ENCODE measurements around the gene INPP5K.
"Not testable (repeated sequence)": the region's sequence is repeated elsewhere in the genome, so short reads cannot be mapped to it uniquely, and the experiment has no call there.

Gene INPP5K

GRCh38 chr17:1511756-1512321, 4.6 kb downstream of the INPP5K start:
- DNase-seq = no peak
- intact Hi-C loops (cut with DNase I) = loop anchor here (10.0 kb wide), 1 partner anchor 247 kb away; no protein-coding TSS in a partner anchor

GRCh38 chr17:1511290-1511689, 5.1 kb downstream of the INPP5K start:
- intact Hi-C loops (cut with DNase I) = loop anchor here (10.0 kb wide), 1 partner anchor 246 kb away; no protein-coding TSS in a partner anchor

DNA sequence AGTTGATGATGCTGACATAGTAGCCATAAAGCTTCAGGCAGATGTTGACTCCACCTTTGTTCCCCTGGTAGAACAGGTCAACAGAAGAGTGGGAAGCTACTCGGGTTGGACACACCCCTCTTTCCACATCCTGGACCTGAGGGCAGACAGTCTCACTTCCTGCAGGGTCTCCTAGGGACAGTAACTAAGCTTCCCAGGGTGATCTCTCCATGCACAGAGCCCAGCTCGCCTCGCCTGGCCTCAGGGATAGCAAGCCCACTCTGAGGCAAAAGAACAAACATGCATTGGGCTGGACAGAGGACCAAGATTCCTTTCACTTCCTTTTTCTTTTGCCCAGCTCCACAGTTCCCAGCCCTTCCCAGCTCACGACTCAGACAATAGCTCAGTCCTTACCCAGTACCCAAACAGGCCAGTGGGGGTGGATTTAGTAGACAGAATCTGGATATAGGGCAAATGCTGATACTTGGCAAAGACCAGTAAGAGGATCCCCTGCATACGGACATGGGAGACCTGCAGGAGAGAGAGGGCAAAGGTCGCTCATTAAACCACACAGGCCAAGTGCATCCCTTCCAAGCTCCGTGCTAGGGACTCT, 7.0 kb downstream of the INPP5K start:
- no peak for DNase-seq
- intact Hi-C loops (cut with DNase I) = no loop called here

More at GRCh38 chr17:1511290-1511689, 5.1 kb downstream of the INPP5K start:
- no peak for DNase-seq

- intact Hi-C loops (cut with DNase I); DNase-seq: not testable (repeated sequence)
Observed at GRCh38 chr17:1508709-1509108, 7.7 kb downstream of the INPP5K start.

- no peak for DNase-seq
- intact Hi-C loops (cut with DNase I) = no loop called here
Observed at GRCh38 chr17:1506649-1507267, 9.7 kb downstream of the INPP5K start.

DNA sequence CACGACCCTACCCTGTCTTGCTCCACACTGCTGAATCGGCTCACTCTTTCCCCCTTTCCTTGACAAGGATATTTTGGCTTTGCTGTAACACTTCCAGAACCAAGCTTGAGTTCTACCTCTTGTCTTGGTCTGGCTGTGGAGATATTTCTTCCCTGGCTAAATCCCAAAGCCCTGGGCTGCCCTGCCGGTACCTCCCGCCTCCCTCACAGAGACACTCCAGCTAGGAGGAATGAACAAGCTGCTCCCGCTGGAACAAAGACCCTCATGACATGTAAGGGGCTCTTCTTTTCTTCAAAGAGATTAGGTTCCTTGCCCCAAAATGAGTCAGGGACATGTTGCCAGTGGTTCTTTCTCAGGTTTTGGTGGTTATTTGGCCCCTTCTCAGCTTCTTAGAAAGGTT, 10.8 kb downstream of the INPP5K start:
- DNase-seq = no peak
- intact Hi-C loops (cut with DNase I) = no loop called here

GRCh38 chr17:1504866-1505265, 11.5 kb downstream of the INPP5K start:
- intact Hi-C loops (cut with DNase I) = no loop called here
- DNase-seq = no peak

- peak in 1 of 10 donors; percentile 46 for DNase-seq
- intact Hi-C loops (cut with DNase I) = no loop called here
Observed at GRCh38 chr17:1503699-1504098, 12.7 kb downstream of the INPP5K start.

GRCh38 chr17:1498869-1499268, 17.5 kb downstream of the INPP5K start:
- intact Hi-C loops (cut with DNase I) = no loop called here
- DNase-seq = no peak

- intact Hi-C loops (cut with DNase I) = no loop called here
- no peak for DNase-seq
Observed at GRCh38 chr17:1498233-1498632, 18.2 kb downstream of the INPP5K start.

GRCh38 chr17:1497831-1498230, 18.6 kb downstream of the INPP5K start:
- intact Hi-C loops (cut with DNase I) = no loop called here
- DNase-seq = no peak

DNA sequence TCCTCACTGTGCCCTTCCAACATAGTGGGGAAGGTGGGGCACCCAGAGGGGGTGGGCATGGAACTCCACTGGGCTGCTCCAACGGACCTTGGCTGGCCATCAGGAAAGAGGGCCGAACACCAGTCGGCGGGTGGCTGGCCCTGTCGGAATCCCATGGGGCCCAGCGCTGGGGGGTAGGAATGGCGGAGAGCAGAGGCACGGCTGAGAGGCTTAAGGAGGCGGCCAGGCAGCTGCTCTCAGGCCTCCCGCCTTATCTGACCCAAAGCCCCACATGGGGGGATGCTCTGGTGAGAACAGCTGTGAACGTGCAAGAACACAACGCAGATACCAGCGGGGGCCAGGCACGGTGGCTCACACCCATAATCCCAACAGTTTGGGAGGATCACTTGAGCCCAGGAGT, 19.5 kb downstream of the INPP5K start:
- no peak for DNase-seq
- intact Hi-C loops (cut with DNase I) = no loop called here

GRCh38 chr17:1495265-1495989, 21.0 kb downstream of the INPP5K start:
- intact Hi-C loops (cut with DNase I) = no loop called here

DNA sequence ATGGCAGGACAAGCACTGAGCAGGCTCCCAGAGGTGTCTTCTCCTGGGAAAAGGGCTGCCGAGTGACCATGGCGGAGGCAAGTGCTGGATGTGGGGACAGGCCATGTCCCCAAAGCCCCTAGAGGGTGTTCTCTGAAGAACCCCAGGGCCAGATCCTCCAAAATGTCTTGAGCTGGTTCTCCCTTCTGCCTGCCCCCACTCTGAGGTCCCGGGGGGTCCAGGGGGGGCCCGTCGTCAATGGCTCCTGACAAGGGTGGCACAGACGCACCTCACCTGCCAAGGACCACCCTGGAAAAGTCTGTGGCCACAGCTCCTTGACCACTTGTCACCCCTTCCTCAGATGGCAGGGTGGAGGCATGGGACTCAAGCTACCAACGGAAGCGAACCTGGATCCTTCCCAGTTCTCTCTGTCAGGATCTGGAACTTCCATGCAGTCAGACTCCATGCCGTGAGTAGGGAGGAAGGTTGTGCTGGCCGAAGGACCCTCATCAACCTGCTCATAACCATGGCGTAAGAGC, 21.6 kb downstream of the INPP5K start:
- DNase-seq = no peak
- intact Hi-C loops (cut with DNase I) = loop anchor here (5.0 kb wide), 1 partner anchor 37 kb away; the partner anchor contains the start of gene CRK

More at GRCh38 chr17:1495265-1495989, 21.0 kb downstream of the INPP5K start:
- DNase-seq = no peak

DNA sequence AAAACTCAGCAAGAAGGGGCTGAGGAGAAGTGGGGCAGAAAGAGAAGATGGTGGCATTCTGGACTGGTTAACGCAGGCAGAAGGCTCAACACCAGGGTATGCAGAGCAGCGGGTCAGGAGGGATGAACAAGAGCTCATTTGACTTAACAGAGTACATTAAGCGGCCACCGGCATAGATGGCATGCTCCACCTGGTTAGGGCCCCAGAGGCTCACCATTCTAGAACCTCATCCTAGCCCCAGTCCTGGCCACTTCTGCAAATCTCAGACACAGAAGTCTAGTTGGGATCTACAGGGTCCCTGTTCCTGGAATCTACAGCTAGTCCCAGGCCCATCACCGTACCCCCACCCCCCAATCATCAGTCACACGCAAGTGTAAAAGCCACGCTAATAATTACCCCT, 22.2 kb downstream of the INPP5K start:
- DNase-seq = no peak
- intact Hi-C loops (cut with DNase I) = loop anchor here (5.0 kb wide), 1 partner anchor 37 kb away; the partner anchor contains the start of gene CRK

DNA sequence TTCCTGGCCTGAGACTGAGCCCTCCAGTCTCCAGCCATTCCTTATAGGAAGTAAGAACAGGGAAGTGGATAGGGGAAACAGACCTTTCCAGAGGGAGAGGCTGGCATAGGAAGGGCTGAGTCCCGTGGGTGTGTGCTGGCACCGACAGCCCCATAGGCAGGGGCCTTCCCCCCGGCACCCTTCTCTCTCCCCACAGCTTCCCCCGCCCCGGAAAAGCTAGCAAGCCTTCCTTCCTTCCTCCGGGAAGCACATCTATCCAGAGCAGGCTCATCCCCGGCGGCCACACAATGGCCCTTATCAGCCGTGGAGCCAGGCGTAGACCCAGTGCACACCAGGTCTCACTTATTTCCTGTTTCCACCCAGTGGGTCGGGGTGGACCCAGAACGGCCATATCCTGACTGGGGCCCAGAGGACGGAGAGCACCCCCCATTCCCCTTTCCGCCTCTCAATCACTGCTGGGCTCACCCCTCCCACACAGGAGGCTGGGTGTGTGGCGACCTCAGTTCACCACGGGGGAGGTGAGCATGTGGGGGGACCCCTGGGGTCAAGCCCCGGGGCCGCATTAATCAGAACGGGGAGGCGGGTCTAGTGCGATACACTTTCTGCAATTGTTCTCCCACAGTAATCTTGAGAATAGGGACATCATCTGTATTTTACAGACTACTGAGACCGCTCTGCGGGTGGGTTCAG, 23.0 kb downstream of the INPP5K start:
- intact Hi-C loops (cut with DNase I) = loop anchor here (5.0 kb wide), 1 partner anchor 36 kb away; the partner anchor contains the start of gene CRK
- no peak for DNase-seq

GRCh38 chr17:1492249-1493206, 23.9 kb downstream of the INPP5K start, which contains the start of gene MYO1C:
Gene MYO1C (minus strand): TSS chr17:1492686. CDS start chr17:1492487, 199 bp downstream.
- peak in 1 of 10 donors; percentile 88 for DNase-seq
- intact Hi-C loops (cut with DNase I) = loop anchor here (5.0 kb wide), 1 partner anchor 35 kb away; the partner anchor contains the start of gene CRK

DNA sequence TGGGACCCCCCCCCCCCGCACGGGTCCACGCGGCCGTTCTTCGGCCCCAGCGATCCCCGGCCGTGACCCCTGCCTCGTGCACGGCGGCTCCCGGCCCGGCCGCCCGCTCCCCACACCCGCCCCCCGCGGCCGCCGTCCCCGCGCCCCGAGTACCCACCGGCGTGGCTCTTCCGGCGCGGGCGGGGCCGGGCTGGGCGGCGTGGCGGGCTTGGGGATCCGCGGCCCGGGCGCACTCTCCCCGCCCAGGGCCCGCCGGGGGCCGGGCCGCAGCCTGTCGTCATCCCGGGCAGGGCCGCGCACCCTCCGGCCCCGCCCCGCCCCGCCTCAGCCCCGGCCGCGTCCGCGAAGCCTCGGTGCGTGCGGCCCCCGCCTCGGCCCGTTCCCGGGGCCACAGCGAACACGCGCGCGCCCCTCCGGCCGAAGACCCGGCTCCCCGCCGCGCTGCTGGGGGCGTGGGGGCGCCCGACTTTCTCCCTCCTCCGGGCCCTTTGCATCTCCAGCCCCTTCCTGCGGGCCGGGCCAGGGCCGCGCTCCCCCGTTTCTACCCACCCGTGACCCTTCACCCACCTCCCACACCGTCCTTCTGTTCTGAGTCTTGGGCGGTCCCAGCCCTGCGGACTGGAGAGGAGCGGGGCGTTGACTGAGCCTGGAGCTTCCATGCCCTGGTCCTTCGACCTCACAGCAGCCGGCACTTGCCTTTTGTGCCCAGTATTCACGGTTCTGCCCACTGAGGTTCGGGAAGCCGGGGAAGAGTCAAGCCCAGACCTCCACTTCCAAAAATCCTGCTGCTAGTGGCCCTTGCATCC, 24.8 kb downstream of the INPP5K start:
- peak in 3 of 10 donors; percentile 34 to 91 (median 68) for DNase-seq
- intact Hi-C loops (cut with DNase I) = loop anchor here (5.0 kb wide), 1 partner anchor 34 kb away; the partner anchor contains the start of gene CRK

All from posterior cingulate gyrus (tissue), 11 donors.